Colon (tissue), 2 donors: ENCODE measurements around the gene HMCN2.

ENCODE experiments used
- FAIRE-seq: peaks from 2 replicates; lab custom pipeline; 2012; peaks lifted over from hg19 to GRCh38; lab: Jason Lieb, UNC
- donor health status: control.
- donor health status: control.

Gene HMCN2

GRCh38 chr9:130290291-130291181, 25.0 kb downstream of the HMCN2 start:
- no peak for FAIRE-seq

DNA sequence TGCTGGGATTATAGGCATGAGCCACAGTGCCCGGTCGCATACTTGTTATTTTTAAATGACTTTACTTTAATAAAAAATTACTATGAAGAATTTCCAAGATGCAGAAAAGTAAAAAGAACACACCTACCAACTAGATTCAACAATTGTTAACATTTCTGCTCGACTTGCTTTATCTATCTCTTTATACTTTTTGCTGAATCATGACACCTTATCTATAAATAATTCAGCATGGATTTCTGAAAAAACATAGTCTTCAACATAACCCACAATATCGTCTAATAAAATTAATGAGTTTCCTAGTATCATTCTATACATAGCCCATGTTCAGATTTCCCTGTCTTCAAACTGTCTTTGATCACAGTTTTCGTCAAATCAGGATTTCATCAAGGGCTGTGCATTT, 25.9 kb downstream of the HMCN2 start:
- FAIRE-seq: no peak

GRCh38 chr9:130292106-130292505, 26.5 kb downstream of the HMCN2 start:
- no peak for FAIRE-seq

GRCh38 chr9:130294664-130295063, 29.1 kb downstream of the HMCN2 start:
- no peak for FAIRE-seq

DNA sequence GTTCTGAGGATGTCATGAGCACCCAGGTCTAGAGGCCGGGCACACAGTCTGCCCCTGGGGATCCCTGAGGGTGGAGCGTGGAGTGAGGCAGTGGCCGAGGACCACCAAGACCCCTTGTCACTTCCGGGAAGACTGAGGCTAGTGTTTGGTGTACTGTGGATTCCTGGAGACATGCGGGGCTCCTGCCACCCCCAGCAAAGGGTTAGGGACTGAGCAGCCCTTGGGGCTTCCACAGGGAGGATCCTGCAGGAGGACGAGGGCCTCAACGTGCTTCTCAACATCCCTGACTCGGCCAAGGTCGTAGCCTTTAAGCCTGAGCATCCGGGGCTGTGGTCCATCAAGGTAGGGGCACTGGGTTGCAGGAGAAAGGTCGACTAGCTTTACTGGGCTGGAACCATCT, 29.9 kb downstream of the HMCN2 start:
- no peak for FAIRE-seq

DNA sequence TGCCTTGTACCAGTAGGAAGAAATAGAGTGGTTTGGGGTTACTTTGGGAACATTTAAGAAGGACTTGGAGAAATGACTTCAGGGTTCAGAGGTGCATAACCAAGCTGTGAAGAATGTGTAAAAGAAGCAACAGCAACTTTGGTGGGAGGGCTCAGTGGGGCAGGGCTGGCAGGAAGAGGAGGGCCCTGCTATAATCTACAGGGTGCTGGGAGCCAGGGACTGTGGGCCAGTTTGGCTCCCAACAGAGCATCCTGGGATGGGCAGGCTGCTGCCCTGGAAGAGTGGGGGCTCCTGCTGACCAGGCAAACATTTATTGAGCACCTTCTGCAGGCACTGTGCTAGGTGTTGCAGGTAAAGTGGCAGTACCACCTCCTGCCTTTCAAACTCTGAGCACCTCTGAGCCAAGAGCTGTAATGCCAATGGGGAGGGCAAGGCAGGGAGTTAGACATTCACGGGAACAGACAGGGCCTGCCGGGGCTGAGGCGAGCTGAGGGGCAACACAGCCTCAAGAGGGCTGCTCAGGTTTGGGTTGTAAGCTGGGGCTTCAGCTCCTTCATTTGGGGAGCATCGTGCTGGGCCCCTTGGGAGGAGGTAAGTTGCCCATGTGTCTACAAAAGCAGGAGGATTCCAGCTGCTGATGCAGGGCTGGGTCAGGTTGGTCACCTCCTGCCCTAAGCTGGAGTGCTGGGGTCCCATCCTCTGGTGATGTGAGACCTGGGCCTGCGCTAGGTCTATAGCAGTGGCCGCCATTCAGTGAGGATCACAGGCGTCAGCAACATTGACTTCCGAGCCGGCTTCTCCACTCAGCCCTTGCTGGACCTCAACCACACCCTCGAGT, 30.6 kb downstream of the HMCN2 start:
- FAIRE-seq: no peak

DNA sequence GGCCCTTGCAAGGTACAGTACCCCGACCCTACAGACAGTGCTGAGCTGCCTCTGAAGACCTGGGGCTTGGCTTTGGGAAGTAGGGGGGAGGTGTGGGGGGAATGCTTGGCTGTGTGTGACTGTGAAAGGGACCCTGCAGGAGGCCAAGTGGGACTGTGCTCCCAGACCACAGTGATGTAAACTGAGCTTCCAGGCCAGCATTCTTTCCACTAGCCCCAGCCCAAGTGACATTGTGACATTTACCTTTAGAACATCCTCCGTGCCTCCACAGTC, 31.2 kb downstream of the HMCN2 start:
- no peak for FAIRE-seq

- no peak for FAIRE-seq
Observed at GRCh38 chr9:130297371-130297770, 31.8 kb downstream of the HMCN2 start.

GRCh38 chr9:130298662-130299279, 33.2 kb downstream of the HMCN2 start:
- no peak for FAIRE-seq

DNA sequence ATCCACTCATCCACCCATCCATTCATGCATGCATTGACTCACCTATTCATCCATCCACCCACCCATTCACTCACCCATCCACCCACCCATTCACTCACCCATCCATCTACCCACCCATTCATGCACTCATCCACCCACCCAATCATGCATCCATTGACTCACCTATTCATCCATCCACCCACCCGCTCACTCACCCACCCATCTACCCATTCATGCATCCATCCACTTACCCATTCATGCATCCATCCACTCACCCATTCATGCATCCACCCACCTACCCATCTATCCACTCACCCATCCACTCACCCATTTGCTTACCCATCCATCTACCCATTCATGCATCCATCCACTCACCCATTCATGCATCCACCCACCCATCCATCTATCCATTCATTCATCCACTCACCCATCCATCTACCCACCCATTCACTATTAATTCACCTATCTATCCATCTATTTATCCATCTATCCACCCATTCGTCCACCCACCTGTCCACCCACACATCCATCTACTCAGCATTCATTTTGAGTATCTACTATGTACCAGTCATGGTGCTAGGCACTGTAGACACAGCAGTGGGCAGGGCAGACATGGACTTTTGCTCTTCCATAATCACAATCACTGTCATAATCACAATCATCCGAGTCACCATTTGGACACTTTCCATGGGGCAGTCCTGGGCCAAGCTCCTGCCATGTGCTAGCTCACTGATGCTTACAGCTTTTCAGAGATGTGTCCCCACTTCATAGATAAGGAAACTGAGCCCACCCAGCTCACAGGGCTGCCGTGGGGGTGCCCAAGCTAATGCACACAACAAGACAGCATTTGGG, 34.4 kb downstream of the HMCN2 start:
- no peak for FAIRE-seq

GRCh38 chr9:130300739-130301138, 35.2 kb downstream of the HMCN2 start:
- FAIRE-seq: no peak

- no peak for FAIRE-seq
Observed at GRCh38 chr9:130301483-130302286, 36.1 kb downstream of the HMCN2 start.

DNA sequence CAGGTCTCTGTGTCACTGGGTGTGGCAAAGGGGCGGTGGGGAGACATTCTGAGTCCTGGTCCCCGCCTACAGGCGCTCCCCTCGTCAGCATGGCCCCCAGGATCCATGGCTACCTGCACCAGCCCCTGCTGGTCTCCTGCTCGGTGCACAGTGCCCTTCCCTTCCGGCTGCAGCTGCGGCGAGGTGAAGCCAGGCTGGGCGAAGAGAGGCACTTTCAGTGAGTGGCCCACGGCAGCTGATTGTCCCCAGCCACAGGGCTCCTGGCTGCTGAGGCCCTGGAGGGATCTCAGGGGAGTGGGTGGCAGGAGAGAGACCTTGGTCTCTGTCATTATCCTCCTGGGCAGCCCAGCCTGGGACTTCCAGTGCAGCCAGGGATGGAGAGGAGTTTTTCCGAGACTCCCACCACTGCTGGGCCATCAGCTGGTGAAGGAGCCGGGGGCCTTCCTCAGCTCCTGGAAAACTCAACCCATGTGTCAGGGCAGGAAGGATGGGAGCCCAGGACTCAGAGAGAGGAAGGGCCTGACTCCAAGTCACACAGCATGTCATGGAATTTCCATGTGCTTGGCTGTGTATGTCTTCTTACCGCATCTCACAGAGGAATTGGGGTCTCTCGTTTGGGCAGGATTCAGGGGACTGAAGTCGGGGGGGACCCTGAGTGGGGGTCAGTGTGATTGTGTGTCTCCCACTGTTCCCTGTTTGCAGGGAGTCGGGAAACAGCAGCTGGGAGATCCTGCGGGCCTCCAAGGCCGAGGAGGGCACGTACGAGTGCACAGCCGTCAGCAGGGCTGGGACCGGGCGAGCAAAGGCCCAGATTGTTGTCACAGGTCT, 37.4 kb downstream of the HMCN2 start:
- no peak for FAIRE-seq

GRCh38 chr9:130303613-130304055, 38.1 kb downstream of the HMCN2 start:
- FAIRE-seq: no peak

DNA sequence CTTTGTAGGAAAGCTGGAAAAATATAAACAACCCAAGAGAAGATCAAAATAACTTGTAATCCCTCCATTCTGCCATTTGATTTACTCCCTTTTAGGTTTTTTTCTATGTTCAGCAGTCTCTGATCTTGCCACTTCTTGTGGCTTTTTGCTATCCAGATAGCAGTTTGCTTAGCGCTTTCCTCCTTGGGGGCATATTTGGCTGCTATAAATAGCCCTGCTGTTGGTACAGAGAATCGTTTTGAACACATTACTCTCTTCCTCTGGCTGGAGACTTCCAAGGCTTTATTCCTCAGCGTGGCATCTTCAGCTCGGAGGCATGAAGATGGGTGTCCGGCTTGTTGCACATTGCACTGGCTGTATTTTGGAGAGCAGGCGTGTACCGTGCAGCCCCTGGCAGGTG, 38.6 kb downstream of the HMCN2 start:
- FAIRE-seq: no peak

- FAIRE-seq: no peak
Observed at GRCh38 chr9:130304643-130305042, 39.1 kb downstream of the HMCN2 start.

GRCh38 chr9:130305381-130305780, 39.8 kb downstream of the HMCN2 start:
- FAIRE-seq: no peak

DNA sequence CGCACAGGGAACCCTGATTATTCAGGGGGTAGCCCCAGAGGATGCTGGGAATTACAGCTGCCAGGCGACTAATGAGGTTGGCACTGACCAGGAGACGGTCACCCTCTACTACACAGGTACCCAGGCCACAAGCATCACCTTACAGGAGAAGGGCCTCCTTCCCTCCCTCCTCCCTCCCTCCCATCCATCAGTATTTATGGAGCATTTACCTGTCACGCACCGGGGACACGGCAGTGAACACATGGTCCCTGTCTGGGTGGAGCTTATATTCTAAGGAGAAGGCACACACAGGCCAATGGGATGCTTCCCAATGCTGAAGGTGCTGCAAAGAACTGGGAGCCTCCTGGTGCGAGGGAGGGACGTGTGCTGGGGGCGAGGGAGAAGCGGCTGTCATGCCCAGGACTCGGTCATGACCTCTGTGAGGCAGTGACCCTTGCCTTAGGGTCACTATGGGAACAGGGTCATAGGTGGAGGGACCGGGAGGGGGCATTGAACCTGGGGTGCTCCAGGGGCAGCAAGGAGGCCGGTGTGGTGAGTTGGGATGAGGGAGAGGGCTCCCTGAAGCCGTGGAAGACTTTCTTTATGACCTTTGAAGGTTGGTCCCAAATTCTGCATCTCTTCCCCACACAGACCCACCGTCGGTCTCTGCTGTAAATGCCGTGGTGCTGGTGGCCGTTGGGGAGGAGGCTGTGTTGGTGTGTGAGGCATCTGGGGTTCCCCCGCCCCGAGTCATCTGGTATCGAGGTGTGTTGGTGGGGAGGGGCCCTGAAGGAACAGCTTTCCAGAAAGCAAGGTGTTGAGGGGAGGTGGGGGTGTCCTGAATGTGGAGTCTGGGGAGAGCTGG, 41.5 kb downstream of the HMCN2 start:
- FAIRE-seq: no peak

DNA sequence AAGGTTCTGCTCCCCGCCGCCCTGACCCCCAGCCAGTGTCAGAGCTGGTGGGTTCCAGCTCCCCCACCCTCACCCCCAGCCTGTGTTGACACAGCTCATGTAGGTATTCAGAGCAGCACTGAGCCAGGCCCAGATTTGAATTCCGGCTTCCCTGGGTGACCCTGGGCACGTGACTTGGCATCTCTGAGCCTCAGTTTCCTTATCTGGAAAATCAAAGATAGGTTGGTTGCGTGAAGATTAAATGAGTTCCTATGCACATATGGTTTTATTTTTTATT, 42.0 kb downstream of the HMCN2 start:
- no peak for FAIRE-seq
